GM13976 (cell line): ENCODE measurements around the gene BRD7.

Source experiments
- DNase-seq: peaks from one replicate; pipeline ENCODE4 v3.0.0; 2012; ENCODE audit warnings: low spot score
- in situ Hi-C: fragments of 300-500 bp; cut with MboI; formaldehyde crosslinking; loops from one replicate; pipeline ENCODE4 v1.12.0; 2022; ENCODE audit warnings: low sequenced_read_pairs, mixed read lengths, inconsistent platforms; ENCODE audit not compliant: unreplicated experiment
- TF ChIP-seq, protein P1 (sequence below): IDR thresholded peaks from 2 replicates; pipeline ENCODE4 v1.5.1; 2012; ENCODE audit warnings: borderline replicate concordance, mild to moderate bottlenecking; ENCODE audit not compliant: insufficient read depth; ENCODE audit errors: extremely low read depth, missing control alignments, control extremely low read depth

Gene BRD7

DNA sequence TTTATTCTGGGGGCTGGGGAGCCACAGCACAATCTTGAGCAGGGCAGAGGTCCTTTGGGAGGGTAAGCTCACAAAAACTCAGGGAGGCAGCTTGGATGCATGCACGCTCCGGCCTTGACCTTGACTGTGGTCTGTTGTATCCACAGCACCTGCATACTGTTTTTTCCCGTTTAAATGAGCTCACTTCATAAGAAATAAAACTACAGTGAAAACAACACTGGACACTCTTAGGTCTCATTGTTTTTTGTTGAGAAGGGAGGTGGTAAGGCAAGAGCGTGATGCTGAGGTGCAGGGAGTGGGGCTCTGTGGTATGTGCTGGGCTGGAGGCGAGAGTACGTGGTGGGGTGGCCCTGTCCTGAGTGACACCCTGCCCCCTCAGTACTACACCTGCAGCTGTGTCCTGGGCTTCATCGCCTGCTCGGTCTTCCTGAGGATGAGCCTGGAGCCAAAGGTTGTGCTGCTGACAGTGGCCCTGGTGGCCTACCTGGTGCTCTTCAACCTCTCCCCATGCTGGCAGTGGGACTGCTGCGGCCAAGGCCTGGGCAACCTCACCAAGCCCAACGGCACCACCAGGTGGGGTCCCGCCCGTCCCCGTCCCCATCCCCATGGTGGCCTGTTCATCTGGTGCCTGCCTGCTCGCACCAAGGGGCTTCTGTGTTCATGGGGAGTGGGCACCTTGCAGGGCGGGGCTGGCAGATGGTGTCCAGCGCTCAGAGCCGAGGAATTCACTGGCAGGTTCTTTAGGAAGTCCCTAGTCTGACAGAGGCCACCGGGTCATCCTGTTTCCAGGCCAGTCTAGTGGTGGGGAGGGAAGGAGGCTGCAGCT, 58.3 kb downstream of the BRD7 start:
- peak; percentile 26 for DNase-seq
- in situ Hi-C loops: no loop called here
- TF ChIP-seq, protein P1, sequence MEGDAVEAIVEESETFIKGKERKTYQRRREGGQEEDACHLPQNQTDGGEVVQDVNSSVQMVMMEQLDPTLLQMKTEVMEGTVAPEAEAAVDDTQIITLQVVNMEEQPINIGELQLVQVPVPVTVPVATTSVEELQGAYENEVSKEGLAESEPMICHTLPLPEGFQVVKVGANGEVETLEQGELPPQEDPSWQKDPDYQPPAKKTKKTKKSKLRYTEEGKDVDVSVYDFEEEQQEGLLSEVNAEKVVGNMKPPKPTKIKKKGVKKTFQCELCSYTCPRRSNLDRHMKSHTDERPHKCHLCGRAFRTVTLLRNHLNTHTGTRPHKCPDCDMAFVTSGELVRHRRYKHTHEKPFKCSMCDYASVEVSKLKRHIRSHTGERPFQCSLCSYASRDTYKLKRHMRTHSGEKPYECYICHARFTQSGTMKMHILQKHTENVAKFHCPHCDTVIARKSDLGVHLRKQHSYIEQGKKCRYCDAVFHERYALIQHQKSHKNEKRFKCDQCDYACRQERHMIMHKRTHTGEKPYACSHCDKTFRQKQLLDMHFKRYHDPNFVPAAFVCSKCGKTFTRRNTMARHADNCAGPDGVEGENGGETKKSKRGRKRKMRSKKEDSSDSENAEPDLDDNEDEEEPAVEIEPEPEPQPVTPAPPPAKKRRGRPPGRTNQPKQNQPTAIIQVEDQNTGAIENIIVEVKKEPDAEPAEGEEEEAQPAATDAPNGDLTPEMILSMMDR: no peak

- in situ Hi-C loops: no loop called here
- TF ChIP-seq, protein P1: no peak
- DNase-seq: peak; percentile 27
These were observed 59.1 kb downstream of the BRD7 start for GRCh38 chr16:50309527-50310307.

DNA sequence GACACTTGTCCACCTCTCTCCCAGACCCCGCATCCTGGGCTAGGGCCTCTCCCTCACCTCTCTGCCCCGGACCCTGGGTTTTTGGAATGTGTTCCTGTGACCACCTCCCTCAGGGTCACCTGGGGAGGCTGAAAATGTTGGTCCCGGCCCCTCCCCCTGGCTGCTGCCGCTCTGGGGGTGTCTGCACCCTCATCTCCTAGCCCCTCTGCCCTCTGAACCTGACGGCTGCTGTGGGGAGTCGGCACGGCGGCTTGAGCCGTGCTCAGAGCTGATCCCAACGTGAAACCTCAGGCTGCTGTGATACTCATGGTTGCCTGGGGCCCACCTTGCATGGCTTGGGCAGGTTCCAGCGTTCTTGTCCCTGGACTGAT, 59.6 kb downstream of the BRD7 start:
- TF ChIP-seq, protein P1: no peak
- no peak for DNase-seq
- in situ Hi-C loops: no loop called here

DNA sequence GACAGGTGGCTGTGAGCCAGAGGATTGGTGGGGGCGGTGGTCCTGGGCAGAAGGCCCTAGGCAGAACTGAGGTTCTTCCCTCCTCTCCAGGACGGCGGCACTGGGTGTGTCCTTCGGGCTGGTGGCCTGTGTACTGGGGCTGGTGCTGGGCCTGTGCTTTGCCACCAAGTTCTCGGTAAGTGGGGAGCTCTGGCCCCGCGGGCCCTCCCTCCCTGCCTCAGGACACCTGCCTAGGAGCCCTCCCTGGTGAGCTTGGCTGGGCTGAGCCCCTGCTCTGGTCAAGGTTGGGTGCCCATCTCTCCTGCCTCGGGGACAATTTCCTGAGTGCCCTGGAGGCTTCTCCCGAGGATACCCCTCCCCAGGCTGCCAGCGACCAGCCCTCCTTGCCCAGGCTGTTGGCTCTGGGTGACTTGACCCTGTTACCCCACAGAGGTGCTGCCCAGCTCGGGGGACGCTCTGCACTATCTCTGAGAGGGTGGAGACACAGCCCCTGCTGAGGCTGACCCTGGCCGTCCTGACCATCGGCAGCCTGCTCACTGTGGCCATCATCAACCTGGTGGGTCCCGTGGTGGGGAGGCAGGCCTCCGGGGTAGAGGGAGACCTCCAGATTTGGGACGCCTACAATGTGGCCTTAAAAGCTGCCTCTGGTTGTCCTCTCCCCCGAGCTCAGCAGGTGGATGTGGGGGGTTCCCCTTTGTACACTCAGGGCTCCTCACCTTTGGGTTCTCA, 60.4 kb downstream of the BRD7 start:
- TF ChIP-seq, protein P1: no peak
- peak; percentile 30 for DNase-seq
- in situ Hi-C loops: no loop called here

DNA sequence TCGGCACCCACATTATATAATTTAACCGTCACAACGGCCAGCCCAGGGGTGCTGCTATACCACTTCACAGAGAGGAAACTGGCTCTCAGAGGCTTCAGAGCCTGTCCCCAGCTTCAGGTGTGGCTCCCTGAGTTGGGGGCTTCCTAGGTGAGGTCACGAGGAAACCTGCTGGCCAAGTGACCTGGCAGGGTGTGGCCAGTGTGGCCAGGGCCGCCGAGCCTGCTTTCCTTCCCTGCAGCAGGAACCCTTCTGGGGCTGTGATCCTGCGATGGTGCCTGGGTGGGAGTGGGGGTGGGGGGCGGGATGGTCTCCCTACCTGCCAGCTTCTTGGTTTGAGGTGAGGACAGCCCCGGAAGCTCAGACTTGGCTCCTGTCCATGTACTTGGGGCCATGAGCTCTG, 62.5 kb downstream of the BRD7 start:
- in situ Hi-C loops: no loop called here
- DNase-seq: peak; percentile 24
- TF ChIP-seq, protein P1: no peak

GRCh38 chr16:50305441-50306061, 63.2 kb downstream of the BRD7 start:
- DNase-seq: peak; percentile 22
- in situ Hi-C loops: no loop called here

More at GRCh38 chr16:50305441-50306061, 63.2 kb downstream of the BRD7 start:
- TF ChIP-seq, protein P1: no peak
